Esophagus muscularis mucosa (tissue), 4 donors: Measurements from ENCODE around the gene BCL2L1. TPM values are rescaled to one million over a fixed set of nuclear protein-coding genes. Genes with fewer than 3 reads are reported as not detected.

Source experiments
- DNase-seq: peaks from one replicate; pipeline ENCODE4 v3.0.0-alpha.2; 2017; ENCODE audit errors: extremely low spot score
- H3K27ac ChIP-seq, 4 donors: fragments of 200-600 bp; sonication (generic); replicated peaks in 1 of 4; 1 replicate in 3 of 4; 2 replicates in 1 of 4; pipeline ENCODE4 v1.5.1; 2016 to 2019; ENCODE audit warnings: mild to moderate bottlenecking in 1 of 4
- H3K27me3 ChIP-seq, 4 donors: fragments of 200-600 bp; sonication (generic); one replicate each; pipeline versions ENCODE4 v1.5.1 to v1.6.0; 2016 to 2019
- H3K36me3 ChIP-seq, 4 donors: fragments of 200-600 bp; sonication (generic); one replicate each; pipeline ENCODE4 v1.5.1; 2016 to 2019
- H3K4me1 ChIP-seq, 4 donors: fragments of 200-600 bp; sonication (generic); one replicate each; pipeline ENCODE4 v1.5.1; 2016 to 2019
- H3K4me3 ChIP-seq, 4 donors: fragments of 200-600 bp; sonication (generic); 1 replicate in 2 of 4; 2 replicates in 2 of 4; pipeline ENCODE4 v1.5.1; 2016 to 2019; ENCODE audit warnings: mild to moderate bottlenecking in 4 of 4, moderate library complexity in 1 of 4
- H3K9me3 ChIP-seq, 4 donors: fragments of 200-600 bp; sonication (generic); 1 replicate in 3 of 4; 2 replicates in 1 of 4; pipeline ENCODE4 v1.5.1; 2016 to 2019
- EP300 ChIP-seq: sonication (generic); formaldehyde crosslinking; IDR thresholded peaks from one replicate; pipeline ENCODE4 v1.6.1; 2017; ENCODE audit warnings: antibody characterized with exemption
- POLR2A ChIP-seq: fragments of 450-650 bp; IDR thresholded peaks from one replicate; pipeline ENCODE4 v1.6.1; 2017; ENCODE audit warnings: antibody characterized with exemption, moderate library complexity, mild to moderate bottlenecking, low read depth
- POLR2AphosphoS5 ChIP-seq, 2 donors: sonication (generic); formaldehyde crosslinking; IDR thresholded peaks; one replicate each; pipeline ENCODE4 v1.6.1; 2017; ENCODE audit warnings: antibody characterized with exemption in 2 of 2
- WGBS: methylation state at CpG from one replicate; pipeline ENCODE4 v1.1.5; 2018; 5-methylcytosine and 5-hydroxymethylcytosine counted together
- intact Hi-C: fragments of 100-400 bp; cut with DNase I; formaldehyde crosslinking; loops from one replicate; pipeline ENCODE4 v1.15.1; 2023
- total RNA-seq, 4 donors: library from RNA; depleted of rRNA; stranded (reverse); fragments of >200 nt; gene quantifications; one replicate each; pipeline versions ENCODE4 v1.1.0 to v1.2.1, GENCODE V29; 2016
- TF ChIP-seq, protein P1 (sequence below), 3 experiments: fragments of 200-600 bp in 2 of 3; fragments of 450-650 bp in 1 of 3; sonication (generic) in 2 of 3; IDR thresholded peaks; one replicate each; pipeline ENCODE4 v1.5.1; 2017 to 2019; ENCODE audit warnings: antibody characterized with exemption in 3 of 3, mild to moderate bottlenecking in 2 of 3, moderate library complexity in 1 of 3

Gene BCL2L1
- total RNA-seq, 4 donors from 2014 or later: 94.3 to 181 (median 140) TPM

DNA sequence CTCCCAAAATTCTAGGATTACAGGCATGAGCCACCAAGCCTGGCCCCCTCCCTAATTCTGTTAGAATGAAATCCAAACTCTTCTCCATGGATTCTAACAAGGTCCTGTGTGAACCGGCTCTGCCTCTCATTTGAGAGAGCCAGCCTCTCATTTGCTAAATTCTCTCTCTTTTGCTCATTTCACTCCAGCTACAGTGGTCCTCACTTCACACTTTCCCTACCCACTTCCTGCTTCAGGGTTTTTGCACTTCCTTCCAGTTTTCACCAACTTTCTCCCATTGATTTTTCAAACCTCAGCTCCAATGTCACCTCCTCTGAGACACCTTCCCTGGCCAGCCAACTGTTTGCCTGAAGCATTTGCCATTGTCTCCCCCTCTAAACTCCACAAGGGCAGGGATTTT is 79.8 kb downstream of the BCL2L1 start:
- no peak for TF ChIP-seq POLR2A
- TF ChIP-seq, protein P1, sequence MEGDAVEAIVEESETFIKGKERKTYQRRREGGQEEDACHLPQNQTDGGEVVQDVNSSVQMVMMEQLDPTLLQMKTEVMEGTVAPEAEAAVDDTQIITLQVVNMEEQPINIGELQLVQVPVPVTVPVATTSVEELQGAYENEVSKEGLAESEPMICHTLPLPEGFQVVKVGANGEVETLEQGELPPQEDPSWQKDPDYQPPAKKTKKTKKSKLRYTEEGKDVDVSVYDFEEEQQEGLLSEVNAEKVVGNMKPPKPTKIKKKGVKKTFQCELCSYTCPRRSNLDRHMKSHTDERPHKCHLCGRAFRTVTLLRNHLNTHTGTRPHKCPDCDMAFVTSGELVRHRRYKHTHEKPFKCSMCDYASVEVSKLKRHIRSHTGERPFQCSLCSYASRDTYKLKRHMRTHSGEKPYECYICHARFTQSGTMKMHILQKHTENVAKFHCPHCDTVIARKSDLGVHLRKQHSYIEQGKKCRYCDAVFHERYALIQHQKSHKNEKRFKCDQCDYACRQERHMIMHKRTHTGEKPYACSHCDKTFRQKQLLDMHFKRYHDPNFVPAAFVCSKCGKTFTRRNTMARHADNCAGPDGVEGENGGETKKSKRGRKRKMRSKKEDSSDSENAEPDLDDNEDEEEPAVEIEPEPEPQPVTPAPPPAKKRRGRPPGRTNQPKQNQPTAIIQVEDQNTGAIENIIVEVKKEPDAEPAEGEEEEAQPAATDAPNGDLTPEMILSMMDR (IDR thresholded peaks at IDR 0.05): no peak
- no peak for TF ChIP-seq EP300
- no peak for TF ChIP-seq POLR2AphosphoS5 (IDR thresholded peaks at IDR 0.05)
- H3K27me3 ChIP-seq: peaks cover 0 to 25% (median 1%) of the 10 kb centered on the region in 4 donors
- H3K9me3 ChIP-seq: no peaks in the 10 kb centered on the region
- H3K36me3 ChIP-seq: no peaks in the 10 kb centered on the region
- intact Hi-C loops: no loop called here
- peaks cover 0 to 2% (median 1%) of the 10 kb centered on the region in 4 donors for H3K4me1 ChIP-seq
- DNase-seq: no peak
- H3K27ac ChIP-seq: no peak overlapping the region
- 76% methylated on average over 1 of the region's 1 CpG for WGBS
- H3K4me3 ChIP-seq: no peak overlapping the region

DNA sequence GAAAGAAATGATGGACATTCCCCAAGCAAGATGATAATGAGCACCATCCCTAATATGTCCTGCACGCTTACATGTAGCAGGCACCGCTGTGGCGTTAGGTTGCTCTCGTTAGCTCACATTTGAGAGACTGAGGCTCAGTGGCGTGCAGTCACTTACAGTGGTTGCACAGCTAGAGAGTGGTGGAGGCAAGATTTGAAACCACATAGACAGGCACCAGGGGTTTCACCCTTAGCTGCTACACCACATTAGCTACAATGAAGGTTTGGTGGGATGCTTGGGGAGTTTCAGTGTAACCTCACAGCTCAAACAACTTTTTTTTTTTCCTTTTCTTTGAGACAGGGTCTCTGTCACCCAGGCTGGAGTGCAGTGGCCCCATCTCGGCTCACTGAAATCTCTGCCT is 81.3 kb downstream of the BCL2L1 start:
- 92% methylated on average over 6 of the region's 6 CpGs for WGBS
- intact Hi-C loops: no loop called here

DNA sequence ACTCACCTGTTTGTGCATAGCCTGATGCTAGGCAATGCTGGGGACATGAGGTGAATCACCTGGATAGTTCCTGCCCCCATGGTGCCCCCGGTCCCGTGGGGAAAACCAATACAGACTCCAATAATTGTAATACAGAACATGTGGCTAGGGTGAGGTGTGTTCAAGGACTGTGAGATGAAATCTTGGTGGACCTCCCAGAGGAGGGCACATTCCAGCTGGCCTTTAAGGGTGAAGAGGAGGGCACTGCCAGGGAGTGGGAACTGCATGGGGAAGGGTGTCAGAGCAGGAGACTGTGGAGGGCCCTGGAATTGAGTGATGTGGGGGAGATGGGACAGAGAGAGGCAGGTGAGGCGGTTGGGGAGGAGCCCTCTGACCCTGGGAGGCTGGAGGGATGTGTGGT is 82.4 kb downstream of the BCL2L1 start:
- Histone ChIP-seq H3K27ac (no peak overlapping the region), H3K4me3 (no peak overlapping the region), H3K9me3 (no peaks in the 10 kb centered on the region), H3K4me1 (peaks cover 0 to 8% (median 5%) of the 10 kb centered on the region in 4 donors), H3K36me3 (no peaks in the 10 kb centered on the region), H3K27me3 (peaks cover 0 to 32% (median 6%) of the 10 kb centered on the region in 4 donors)
- no peak for DNase-seq
- WGBS: 85% methylated on average over 3 of the region's 3 CpGs
- no peak for TF ChIP-seq POLR2AphosphoS5 (IDR thresholded peaks at IDR 0.05)
- no peak for TF ChIP-seq EP300
- no peak for TF ChIP-seq POLR2A
- TF ChIP-seq, protein P1 (IDR thresholded peaks at IDR 0.05): no peak
- intact Hi-C loops: no loop called here

More for the DNA sequence above, 81.3 kb downstream of the BCL2L1 start:
- peaks cover 0 to 32% (median 6%) of the 10 kb centered on the region in 4 donors for H3K27me3 ChIP-seq
- no peaks in the 10 kb centered on the region for H3K36me3 ChIP-seq
- DNase-seq: no peak
- H3K4me1 ChIP-seq: peaks cover 0 to 8% (median 5%) of the 10 kb centered on the region in 4 donors
- H3K4me3 ChIP-seq: no peak overlapping the region
- no peak for TF ChIP-seq POLR2AphosphoS5 (IDR thresholded peaks at IDR 0.05)
- no peak for TF ChIP-seq POLR2A
- no peak for TF ChIP-seq EP300
- TF ChIP-seq, protein P1 (IDR thresholded peaks at IDR 0.05): no peak
- no peak overlapping the region for H3K27ac ChIP-seq
- no peaks in the 10 kb centered on the region for H3K9me3 ChIP-seq

DNA sequence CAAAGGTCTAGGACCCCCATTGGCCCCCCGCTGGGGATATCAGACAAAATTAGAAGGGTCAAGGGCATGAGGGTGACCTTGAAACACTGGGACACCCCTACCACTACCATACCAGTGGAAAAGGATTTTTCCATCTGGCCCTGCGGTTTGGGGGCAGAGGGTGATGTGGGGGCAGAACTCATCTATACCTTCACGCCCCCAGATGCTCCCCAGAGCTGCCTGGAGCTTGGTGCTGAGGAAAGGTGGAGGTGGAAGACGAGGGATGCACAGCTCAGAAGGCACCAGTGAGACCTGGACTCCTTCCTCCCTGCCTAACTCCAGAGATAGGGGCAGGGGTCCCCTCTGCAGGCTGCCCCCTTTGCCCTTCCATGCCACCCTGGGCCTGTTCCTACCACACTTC is 83.9 kb downstream of the BCL2L1 start:
- Histone ChIP-seq H3K4me3 (no peak overlapping the region), H3K27me3 (peaks cover 0 to 32% (median 6%) of the 10 kb centered on the region in 4 donors), H3K36me3 (no peaks in the 10 kb centered on the region), H3K9me3 (no peaks in the 10 kb centered on the region), H3K4me1 (peaks cover 0 to 8% (median 5%) of the 10 kb centered on the region in 4 donors), H3K27ac (peak overlapping the region in 3 of 4 donors; percentile 33 to 62 (median 43))
- WGBS: 79% methylated on average over 4 of the region's 4 CpGs
- no peak for DNase-seq
- TF ChIP-seq EP300: no peak
- intact Hi-C loops: no loop called here

DNA sequence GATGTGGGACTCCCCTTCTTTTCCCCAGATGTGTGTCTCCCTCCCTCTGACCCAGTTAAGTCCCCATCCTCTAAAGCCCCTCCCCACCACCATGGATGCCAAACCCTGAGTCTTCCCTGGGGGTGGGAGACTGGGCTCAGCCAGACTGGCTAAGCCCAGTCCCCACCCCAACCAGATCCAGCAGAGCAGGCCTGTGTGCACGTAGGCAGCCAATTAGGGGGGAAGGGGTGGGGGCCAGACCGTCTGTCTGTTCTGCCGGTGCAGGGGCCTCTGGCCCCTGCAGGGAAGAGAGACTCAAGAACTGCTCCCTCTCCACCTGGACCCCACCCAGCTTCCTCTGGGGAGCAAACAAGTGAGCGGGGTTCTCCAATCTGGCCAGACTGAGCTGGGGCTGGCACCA is 84.4 kb downstream of the BCL2L1 start:
- WGBS: 100% methylated on average over 1 of the region's 4 CpGs
- no peak for DNase-seq
- Histone ChIP-seq H3K36me3 (no peaks in the 10 kb centered on the region), H3K4me3 (peak overlapping the region in 3 of 4 donors; percentile 27 to 34 (median 31)), H3K9me3 (no peaks in the 10 kb centered on the region), H3K27me3 (peaks cover 0 to 32% (median 6%) of the 10 kb centered on the region in 4 donors), H3K4me1 (peaks cover 0 to 11% (median 5%) of the 10 kb centered on the region in 4 donors), H3K27ac (peak overlapping the region; percentile 33 to 62 (median 46))
- intact Hi-C loops: no loop called here
- TF ChIP-seq POLR2AphosphoS5 (IDR thresholded peaks at IDR 0.05) (no peak), EP300 (no peak), POLR2A (no peak)
- TF ChIP-seq, protein P1 (IDR thresholded peaks at IDR 0.05): no peak
